A549 (cell line): ENCODE results near the gene GPSM1.

Experiments
- CHD4 ChIP-seq: fragments of 200-600 bp; sonication (generic); IDR thresholded peaks from 2 replicates; pipeline ENCODE4 v1.6.1; 2016; ENCODE audit warnings: antibody characterized with exemption, mild to moderate bottlenecking, borderline replicate concordance
- HOXB13 ChIP-seq: fragments of 250-450 bp; sonication (Bioruptor Pico); IDR thresholded peaks from 2 replicates; pipeline ENCODE4 v1.5.0; 2020; ENCODE audit warnings: low read depth, mild to moderate bottlenecking, moderate library complexity
- MYC ChIP-seq: IDR thresholded peaks from 2 replicates; pipeline ENCODE4 v1.6.1; 2012; ENCODE audit warnings: mild to moderate bottlenecking, inconsistent platforms, low read length, improper control_type of control experiment, borderline replicate concordance
- POLR2A ChIP-seq: IDR thresholded peaks from 2 replicates; pipeline ENCODE4 v1.6.1; 2012; ENCODE audit warnings: mild to moderate bottlenecking, low read length
- RCOR1 ChIP-seq: fragments of 150-350 bp; IDR thresholded peaks from 2 replicates; pipeline ENCODE4 v1.6.1; 2014; ENCODE audit warnings: antibody characterized with exemption, low read length, low read depth
- RFX5 ChIP-seq: fragments of 450-650 bp; IDR thresholded peaks from 2 replicates; pipeline ENCODE4 v1.7.1; 2014; ENCODE audit warnings: antibody characterized with exemption, mild to moderate bottlenecking, moderate library complexity
- USF2 ChIP-seq: fragments of 450-650 bp; IDR thresholded peaks from 2 replicates; pipeline ENCODE4 v1.6.1; 2014; ENCODE audit warnings: antibody characterized with exemption
- TF ChIP-seq, protein P1 (sequence below): fragments of >200 bp; sonication (Bioruptor Twin); formaldehyde crosslinking; IDR thresholded peaks from 3 replicates; pipeline ENCODE4 v1.5.1; 2016

- no peak for TF ChIP-seq MYC
- TF ChIP-seq POLR2A: no peak
- TF ChIP-seq, protein P1, sequence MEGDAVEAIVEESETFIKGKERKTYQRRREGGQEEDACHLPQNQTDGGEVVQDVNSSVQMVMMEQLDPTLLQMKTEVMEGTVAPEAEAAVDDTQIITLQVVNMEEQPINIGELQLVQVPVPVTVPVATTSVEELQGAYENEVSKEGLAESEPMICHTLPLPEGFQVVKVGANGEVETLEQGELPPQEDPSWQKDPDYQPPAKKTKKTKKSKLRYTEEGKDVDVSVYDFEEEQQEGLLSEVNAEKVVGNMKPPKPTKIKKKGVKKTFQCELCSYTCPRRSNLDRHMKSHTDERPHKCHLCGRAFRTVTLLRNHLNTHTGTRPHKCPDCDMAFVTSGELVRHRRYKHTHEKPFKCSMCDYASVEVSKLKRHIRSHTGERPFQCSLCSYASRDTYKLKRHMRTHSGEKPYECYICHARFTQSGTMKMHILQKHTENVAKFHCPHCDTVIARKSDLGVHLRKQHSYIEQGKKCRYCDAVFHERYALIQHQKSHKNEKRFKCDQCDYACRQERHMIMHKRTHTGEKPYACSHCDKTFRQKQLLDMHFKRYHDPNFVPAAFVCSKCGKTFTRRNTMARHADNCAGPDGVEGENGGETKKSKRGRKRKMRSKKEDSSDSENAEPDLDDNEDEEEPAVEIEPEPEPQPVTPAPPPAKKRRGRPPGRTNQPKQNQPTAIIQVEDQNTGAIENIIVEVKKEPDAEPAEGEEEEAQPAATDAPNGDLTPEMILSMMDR: no peak
- no peak for TF ChIP-seq RFX5
- TF ChIP-seq HOXB13 (CRISPR knock-in tag): no peak
- TF ChIP-seq CHD4: no peak
- no peak for TF ChIP-seq RCOR1
- no peak for TF ChIP-seq USF2
Observed at GRCh38 chr9:136361754-136362449, 34.6 kb downstream of the GPSM1 start.
